Activated T-helper 1 cell treated with anti-CD3 and anti-CD28 coated beads, Interleukin-12 subunit alpha, Interleukin-12 subunit beta, Interleukin-2, Interleukin-4 antibody, amounts not matched to agents 30 ng/mL and 10 ng/mL and 1 ng/mL, durations not matched to agents 14 hours and 24 hours and 36 hours (primary cell): ENCODE results near the gene CATSPERZ. TPM values are rescaled to one million over a fixed set of nuclear protein-coding genes. Genes with fewer than 3 reads are reported as not detected.
"Not testable (repeated sequence)": the region's sequence is repeated elsewhere in the genome, so short reads cannot be mapped to it uniquely, and the experiment has no call there.

ENCODE experiments used
- DNase-seq: peaks from one replicate; pipeline ENCODE4 v3.0.0; 2021; ENCODE audit warnings: low spot score
- H3K27ac Mint-ChIP-seq: one replicate; pipeline ENCODE4 v1.8.0; 2021; ENCODE audit warnings: mild to moderate bottlenecking, mixed read lengths
- H3K27me3 Mint-ChIP-seq: one replicate; pipeline ENCODE4 v1.8.0; 2022; ENCODE audit warnings: mild to moderate bottlenecking, moderate library complexity, mixed read lengths; ENCODE audit not compliant: insufficient read depth
- H3K36me3 Mint-ChIP-seq: one replicate; pipeline ENCODE4 v1.8.0; 2021; ENCODE audit warnings: low read depth, mixed read lengths
- H3K4me1 Mint-ChIP-seq: one replicate; pipeline ENCODE4 v1.8.0; 2021; ENCODE audit warnings: low read depth, mixed read lengths
- H3K4me3 Mint-ChIP-seq: one replicate; pipeline ENCODE4 v1.8.0; 2021; ENCODE audit warnings: mild to moderate bottlenecking, moderate library complexity, mixed read lengths
- H3K9me3 Mint-ChIP-seq: one replicate; pipeline ENCODE4 v1.8.0; 2021; ENCODE audit warnings: mixed read lengths
- intact Hi-C: fragments of 100-400 bp; cut with micrococcal nuclease; formaldehyde crosslinking; loops from one replicate; pipeline ENCODE4 v1.15.1; 2024
- total RNA-seq: library from RNA; stranded (reverse); gene quantifications from 2 replicates; pipeline ENCODE4 v1.2.3, GENCODE V29; 2022

CATSPERZ gene
- total RNA-seq, 1 donor from 2014 or later = 0.47 TPM

DNA sequence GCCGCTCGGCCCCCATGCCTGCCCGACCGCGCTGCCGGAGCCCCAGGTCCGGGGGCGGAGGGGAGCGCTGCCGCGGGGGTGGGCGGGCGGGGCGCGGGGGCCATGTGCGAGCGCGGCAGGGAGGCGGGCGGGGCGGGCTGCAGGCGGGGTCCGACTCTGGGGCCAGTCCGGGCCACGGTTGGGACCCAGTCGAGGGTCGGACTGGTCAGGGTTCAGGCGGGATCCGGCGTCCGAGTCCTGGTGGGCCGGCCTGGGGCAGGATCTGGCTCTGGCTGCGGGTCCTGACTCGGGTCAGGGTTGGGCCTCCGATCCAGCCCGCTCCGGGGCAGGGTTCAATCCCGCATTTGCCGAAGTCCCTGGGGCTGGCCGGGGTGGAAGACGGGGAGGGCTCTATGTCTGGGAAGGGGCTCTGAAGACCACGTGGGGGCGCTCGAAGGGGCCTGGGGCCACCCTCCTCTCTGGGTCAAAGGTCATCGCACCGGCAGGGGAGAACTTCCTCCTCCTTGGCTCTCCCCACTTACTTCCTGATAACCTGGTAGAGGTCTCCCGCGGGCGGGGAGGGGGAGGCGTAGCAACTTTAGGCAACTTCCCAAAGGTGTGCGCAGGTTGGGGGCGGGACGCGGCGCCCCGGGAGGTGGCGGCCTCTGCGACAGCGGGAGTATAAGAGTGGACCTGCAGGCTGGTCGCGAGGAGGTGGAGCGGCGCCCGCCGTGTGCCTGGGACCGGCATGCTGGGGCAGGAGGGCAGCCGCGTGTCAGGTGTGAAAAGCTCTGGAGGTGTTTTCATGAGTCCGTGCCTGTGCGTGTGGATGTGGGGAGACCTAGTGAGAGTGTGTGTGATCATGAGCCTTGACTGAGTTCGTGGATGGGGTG lies 5.8 kb downstream of the CATSPERZ start:
- Mint-ChIP-seq H3K4me3 (peak overlapping the region; percentile 92), H3K27me3 (peaks cover 7% of the 10 kb centered on the region), H3K27ac (peak overlapping the region; percentile 84), H3K4me1 (peaks cover 12% of the 10 kb centered on the region), H3K9me3 (no peaks in the 10 kb centered on the region), H3K36me3 (peaks cover 8% of the 10 kb centered on the region)
- peak; percentile 69 for DNase-seq
- intact Hi-C loops = loop anchor here (1.0 to 2.0 kb wide), 12 partner anchors 11 to 468 kb away; partner anchors contain the start of genes CCDC88B, DNAJC4, FKBP2 and GPR137

GRCh38 chr11:64306563-64306875 lies 6.4 kb downstream of the CATSPERZ start:
- H3K36me3 Mint-ChIP-seq = peaks cover 8% of the 10 kb centered on the region
- intact Hi-C loops = no loop called here
- peaks cover 12% of the 10 kb centered on the region for H3K4me1 Mint-ChIP-seq
- peaks cover 5% of the 10 kb centered on the region for H3K27me3 Mint-ChIP-seq
- H3K9me3 Mint-ChIP-seq = no peaks in the 10 kb centered on the region
- peak overlapping the region; percentile 84 for H3K27ac Mint-ChIP-seq
- peak overlapping the region; percentile 92 for H3K4me3 Mint-ChIP-seq
- no peak for DNase-seq

DNA sequence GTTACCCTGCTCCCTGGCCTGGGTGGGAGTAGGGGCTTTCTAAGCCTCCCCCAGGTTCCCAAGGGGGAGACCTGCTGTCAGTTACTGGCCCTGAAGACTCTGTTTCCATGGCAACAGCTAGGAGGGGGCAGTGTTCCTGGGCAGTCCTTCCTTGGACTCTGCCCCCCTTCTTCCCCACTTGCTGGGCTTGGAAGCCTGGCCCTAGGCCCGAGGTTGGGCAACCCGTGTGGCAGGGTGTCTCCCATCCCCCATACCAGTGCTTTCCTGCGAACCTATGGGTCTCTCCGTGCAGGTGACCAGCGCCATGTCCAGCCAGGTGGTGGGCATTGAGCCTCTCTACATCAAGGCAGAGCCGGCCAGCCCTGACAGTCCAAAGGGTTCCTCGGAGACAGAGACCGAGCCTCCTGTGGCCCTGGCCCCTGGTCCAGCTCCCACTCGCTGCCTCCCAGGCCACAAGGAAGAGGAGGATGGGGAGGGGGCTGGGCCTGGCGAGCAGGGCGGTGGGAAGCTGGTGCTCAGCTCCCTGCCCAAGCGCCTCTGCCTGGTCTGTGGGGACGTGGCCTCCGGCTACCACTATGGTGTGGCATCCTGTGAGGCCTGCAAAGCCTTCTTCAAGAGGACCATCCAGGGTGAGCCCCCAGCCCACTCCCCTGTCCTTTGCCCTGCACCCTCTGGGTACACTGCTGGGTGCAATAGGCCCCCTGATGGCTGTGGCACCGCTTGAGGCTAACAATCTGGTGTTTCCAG lies 6.9 kb downstream of the CATSPERZ start:
- H3K36me3 Mint-ChIP-seq = peaks cover 8% of the 10 kb centered on the region
- H3K27ac Mint-ChIP-seq = no peak overlapping the region
- peak overlapping the region; percentile 92 for H3K4me3 Mint-ChIP-seq
- no peaks in the 10 kb centered on the region for H3K9me3 Mint-ChIP-seq
- H3K4me1 Mint-ChIP-seq = peaks cover 12% of the 10 kb centered on the region
- H3K27me3 Mint-ChIP-seq = peaks cover under 1% of the 10 kb centered on the region
- intact Hi-C loops = no loop called here
- no peak for DNase-seq

- peak overlapping the region; percentile 92 for H3K4me3 Mint-ChIP-seq
- DNase-seq, H3K27me3 Mint-ChIP-seq, intact Hi-C loops, H3K9me3 Mint-ChIP-seq: not testable (repeated sequence)
- H3K36me3 Mint-ChIP-seq = peaks cover 11% of the 10 kb centered on the region
- peaks cover 12% of the 10 kb centered on the region for H3K4me1 Mint-ChIP-seq
- H3K27ac Mint-ChIP-seq = peak overlapping the region; percentile 15
Measured at GRCh38 chr11:64307795-64308194, 7.6 kb downstream of the CATSPERZ start.

- no peak for DNase-seq
- Mint-ChIP-seq H3K36me3 (peaks cover 21% of the 10 kb centered on the region), H3K27me3 (no peaks in the 10 kb centered on the region), H3K27ac (peak overlapping the region; percentile 42), H3K9me3 (no peaks in the 10 kb centered on the region), H3K4me3 (no peak overlapping the region), H3K4me1 (peaks cover 12% of the 10 kb centered on the region)
- intact Hi-C loops = no loop called here
Measured at GRCh38 chr11:64312947-64313346, 12.8 kb downstream of the CATSPERZ start.

DNA sequence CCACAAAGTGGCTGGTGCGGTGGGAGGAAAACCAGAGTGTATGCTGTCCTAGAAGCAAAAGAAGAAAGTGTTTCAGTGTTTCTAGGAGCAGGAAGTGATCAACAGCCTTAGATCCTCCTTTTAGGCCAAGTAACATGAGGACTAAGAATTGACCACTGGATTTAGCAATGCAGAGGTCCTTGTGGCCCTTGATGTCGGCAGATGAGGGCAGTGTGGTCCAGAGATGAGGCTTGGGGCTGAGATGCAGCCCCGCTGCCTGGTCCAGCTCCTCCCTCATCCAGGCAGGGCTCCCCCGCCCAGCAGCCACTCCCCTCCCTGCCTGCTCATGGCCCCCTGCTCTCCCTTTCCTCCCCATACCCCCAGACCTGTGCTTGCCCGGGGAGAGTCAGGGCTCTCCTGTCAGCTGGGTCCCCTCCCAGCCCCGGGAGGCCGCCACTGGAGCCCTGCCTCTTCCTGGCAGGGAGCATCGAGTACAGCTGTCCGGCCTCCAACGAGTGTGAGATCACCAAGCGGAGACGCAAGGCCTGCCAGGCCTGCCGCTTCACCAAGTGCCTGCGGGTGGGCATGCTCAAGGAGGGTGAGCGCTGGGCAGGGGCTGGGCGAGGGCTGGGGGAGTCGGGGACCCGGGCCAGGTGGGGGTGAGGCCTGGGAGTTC lies 13.5 kb downstream of the CATSPERZ start:
- peaks cover 21% of the 10 kb centered on the region for H3K36me3 Mint-ChIP-seq
- no peak overlapping the region for H3K27ac Mint-ChIP-seq
- H3K4me1 Mint-ChIP-seq = peaks cover 12% of the 10 kb centered on the region
- DNase-seq = no peak
- intact Hi-C loops = no loop called here
- no peaks in the 10 kb centered on the region for H3K27me3 Mint-ChIP-seq
- H3K4me3 Mint-ChIP-seq = no peak overlapping the region
- no peaks in the 10 kb centered on the region for H3K9me3 Mint-ChIP-seq

DNA sequence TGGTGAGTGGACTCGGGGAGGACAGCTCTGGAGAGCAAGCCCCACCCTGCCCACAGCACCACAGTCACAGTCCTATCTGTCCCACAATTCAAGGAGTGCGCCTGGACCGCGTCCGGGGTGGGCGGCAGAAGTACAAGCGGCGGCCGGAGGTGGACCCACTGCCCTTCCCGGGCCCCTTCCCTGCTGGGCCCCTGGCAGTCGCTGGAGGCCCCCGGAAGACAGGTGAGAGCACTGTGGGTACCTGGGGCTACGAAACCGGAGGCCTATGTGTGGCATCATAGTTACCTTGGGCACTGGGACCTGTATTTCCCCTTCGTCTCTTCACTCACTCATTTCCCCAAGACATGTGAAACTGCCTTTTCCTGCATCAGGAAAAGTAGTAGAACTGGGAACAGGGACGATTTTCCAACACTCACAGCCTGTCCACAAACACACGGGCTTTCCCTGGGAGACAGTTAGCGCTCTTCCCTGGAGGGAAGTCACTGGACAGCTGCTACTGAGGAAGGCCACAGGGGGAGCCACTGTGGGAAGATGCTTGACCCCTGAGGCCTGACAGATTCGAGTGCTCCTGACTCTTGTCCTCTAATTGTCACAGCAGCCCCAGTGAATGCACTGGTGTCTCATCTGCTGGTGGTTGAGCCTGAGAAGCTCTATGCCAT lies 14.1 kb downstream of the CATSPERZ start:
- Mint-ChIP-seq H3K27me3 (no peaks in the 10 kb centered on the region), H3K27ac (no peak overlapping the region), H3K4me3 (no peak overlapping the region), H3K36me3 (peaks cover 21% of the 10 kb centered on the region), H3K4me1 (peaks cover 17% of the 10 kb centered on the region), H3K9me3 (no peaks in the 10 kb centered on the region)
- intact Hi-C loops = no loop called here
- no peak for DNase-seq

GRCh38 chr11:64314805-64315561 lies 14.8 kb downstream of the CATSPERZ start:
- peak overlapping the region; percentile 45 for H3K4me3 Mint-ChIP-seq
- intact Hi-C loops = loop anchor here (5.0 kb wide), 1 partner anchor 328 kb away; the partner anchor contains the start of gene OTUB1
- H3K36me3 Mint-ChIP-seq = peaks cover 21% of the 10 kb centered on the region
- H3K27ac Mint-ChIP-seq = no peak overlapping the region
- H3K4me1 Mint-ChIP-seq = peaks cover 24% of the 10 kb centered on the region
- DNase-seq = no peak
- no peaks in the 10 kb centered on the region for H3K27me3 Mint-ChIP-seq
- no peaks in the 10 kb centered on the region for H3K9me3 Mint-ChIP-seq

DNA sequence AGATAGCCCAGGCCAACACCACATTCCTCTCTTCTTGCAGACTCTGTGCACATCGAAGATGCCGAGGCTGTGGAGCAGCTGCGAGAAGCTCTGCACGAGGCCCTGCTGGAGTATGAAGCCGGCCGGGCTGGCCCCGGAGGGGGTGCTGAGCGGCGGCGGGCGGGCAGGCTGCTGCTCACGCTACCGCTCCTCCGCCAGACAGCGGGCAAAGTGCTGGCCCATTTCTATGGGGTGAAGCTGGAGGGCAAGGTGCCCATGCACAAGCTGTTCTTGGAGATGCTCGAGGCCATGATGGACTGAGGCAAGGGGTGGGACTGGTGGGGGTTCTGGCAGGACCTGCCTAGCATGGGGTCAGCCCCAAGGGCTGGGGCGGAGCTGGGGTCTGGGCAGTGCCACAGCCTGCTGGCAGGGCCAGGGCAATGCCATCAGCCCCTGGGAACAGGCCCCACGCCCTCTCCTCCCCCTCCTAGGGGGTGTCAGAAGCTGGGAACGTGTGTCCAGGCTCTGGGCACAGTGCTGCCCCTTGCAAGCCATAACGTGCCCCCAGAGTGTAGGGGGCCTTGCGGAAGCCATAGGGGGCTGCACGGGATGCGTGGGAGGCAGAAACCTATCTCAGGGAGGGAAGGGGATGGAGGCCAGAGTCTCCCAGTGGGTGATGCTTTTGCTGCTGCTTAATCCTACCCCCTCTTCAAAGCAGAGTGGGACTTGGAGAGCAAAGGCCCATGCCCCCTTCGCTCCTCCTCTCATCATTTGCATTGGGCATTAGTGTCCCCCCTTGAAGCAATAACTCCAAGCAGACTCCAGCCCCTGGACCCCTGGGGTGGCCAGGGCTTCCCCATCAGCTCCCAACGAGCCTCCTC lies 15.7 kb downstream of the CATSPERZ start:
- DNase-seq, H3K27me3 Mint-ChIP-seq, H3K9me3 Mint-ChIP-seq: not testable (repeated sequence)
- Mint-ChIP-seq H3K27ac (peak overlapping the region; percentile 100), H3K36me3 (peaks cover 25% of the 10 kb centered on the region), H3K4me1 (peaks cover 30% of the 10 kb centered on the region), H3K4me3 (peak overlapping the region; percentile 94)
- intact Hi-C loops = loop anchor here (5.0 kb wide), 1 partner anchor 329 kb away; the partner anchor contains the start of gene OTUB1

GRCh38 chr11:64316672-64317324 lies 16.6 kb downstream of the CATSPERZ start:
- Mint-ChIP-seq H3K36me3 (peaks cover 31% of the 10 kb centered on the region), H3K27ac (peak overlapping the region; percentile 100), H3K9me3 (no peaks in the 10 kb centered on the region), H3K27me3 (no peaks in the 10 kb centered on the region), H3K4me1 (peaks cover 34% of the 10 kb centered on the region), H3K4me3 (peak overlapping the region; percentile 94)
- intact Hi-C loops = loop anchor here (1.0 to 5.0 kb wide), 7 partner anchors 11 to 462 kb away; partner anchors contain the start of genes ESRRA, FKBP2, OTUB1 and RPS6KA4
- DNase-seq = no peak
